Neutrophil (primary cell): ENCODE results near the gene LUC7L3.

Experiments
- H3K27ac ChIP-seq: fragments of 200-600 bp; sonication (generic); 2 replicates; pipeline ENCODE4 v1.5.1; 2016; ENCODE audit warnings: mild to moderate bottlenecking, moderate library complexity
- H3K27me3 ChIP-seq: fragments of 200-600 bp; sonication (generic); 2 replicates; pipeline ENCODE4 v1.6.0; 2016; ENCODE audit warnings: mild to moderate bottlenecking
- H3K36me3 ChIP-seq: fragments of 200-600 bp; sonication (generic); 2 replicates; pipeline ENCODE4 v1.5.1; 2017
- H3K4me1 ChIP-seq, 2 experiments: fragments of 200-600 bp in 1 of 2; sonication (generic) in 1 of 2; 1 replicate in 1 of 2; 2 replicates in 1 of 2; pipeline versions ENCODE4 v1.5.1 to v1.6.1; 2013 to 2016; ENCODE audit warnings: low read depth in 1 of 2, low read length in 1 of 2, mild to moderate bottlenecking in 1 of 2, moderate library complexity in 1 of 2; ENCODE audit not compliant: control insufficient read depth in 1 of 2, insufficient read depth in 1 of 2
- H3K4me3 ChIP-seq, 2 experiments: fragments of 200-600 bp in 1 of 2; sonication (generic) in 1 of 2; 1 replicate in 1 of 2; 2 replicates in 1 of 2; pipeline ENCODE4 v1.5.1; 2013 to 2016; ENCODE audit warnings: low read depth in 1 of 2, low read length in 1 of 2, mild to moderate bottlenecking in 1 of 2, moderate library complexity in 1 of 2
- H3K9me3 ChIP-seq: fragments of 200-600 bp; sonication (generic); 2 replicates; pipeline ENCODE4 v1.5.1; 2016
- CTCF ChIP-seq: fragments of 200-600 bp; sonication (generic); IDR thresholded peaks from 2 replicates; pipeline ENCODE4 v1.5.1; 2016; ENCODE audit warnings: antibody characterized with exemption

Gene LUC7L3

DNA sequence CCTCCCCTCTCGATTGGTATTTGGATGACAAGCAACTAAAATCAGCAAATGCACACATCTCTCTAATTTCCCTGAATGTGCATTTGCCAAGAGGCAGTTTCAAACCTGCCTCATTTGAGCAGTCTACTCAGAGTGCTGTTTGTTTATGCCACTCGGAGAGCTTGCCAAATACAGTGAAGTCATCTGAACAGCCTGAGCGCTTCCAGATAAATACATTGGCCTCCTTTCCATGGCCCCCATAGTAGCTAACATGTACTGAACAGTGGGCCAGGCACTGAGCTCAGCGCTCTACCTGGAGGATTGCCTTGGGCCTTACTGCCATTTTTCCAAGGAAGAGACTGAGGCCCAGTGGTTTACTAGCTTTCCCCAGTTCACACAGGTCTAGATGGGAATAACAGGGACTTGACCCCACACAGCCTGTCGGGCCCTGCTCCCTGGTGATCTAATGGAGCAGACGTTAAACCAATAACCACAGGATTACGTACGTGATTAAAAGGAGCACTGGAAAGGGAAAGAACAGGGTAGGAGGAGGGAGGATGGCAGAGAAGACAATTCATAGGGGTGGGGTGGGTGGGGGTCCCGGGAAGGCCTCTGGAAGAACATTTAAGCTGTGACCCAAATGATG is 66.7 kb downstream of the LUC7L3 start:
- H3K27ac ChIP-seq: no peak overlapping the region
- no peaks in the 10 kb centered on the region for H3K36me3 ChIP-seq
- peaks cover 9 to 10% of the 10 kb centered on the region in 2 experiments for H3K4me1 ChIP-seq
- H3K4me3 ChIP-seq: no peak overlapping the region
- H3K9me3 ChIP-seq: no peaks in the 10 kb centered on the region
- TF ChIP-seq CTCF: no peak
- peaks cover 10% of the 10 kb centered on the region for H3K27me3 ChIP-seq

GRCh38 chr17:50787106-50787505 is 67.7 kb downstream of the LUC7L3 start:
- Histone ChIP-seq H3K27me3 (no peaks in the 10 kb centered on the region), H3K27ac (no peak overlapping the region), H3K4me3 (no peak overlapping the region), H3K9me3 (no peaks in the 10 kb centered on the region), H3K36me3 (no peaks in the 10 kb centered on the region), H3K4me1 (peaks cover 9 to 10% of the 10 kb centered on the region in 2 experiments)
- no peak for TF ChIP-seq CTCF

GRCh38 chr17:50790618-50791017 is 71.2 kb downstream of the LUC7L3 start:
- TF ChIP-seq CTCF: no peak
- Histone ChIP-seq H3K4me3 (no peak overlapping the region), H3K27me3 (no peaks in the 10 kb centered on the region), H3K9me3 (no peaks in the 10 kb centered on the region), H3K27ac (peak overlapping the region; percentile 18), H3K4me1 (peaks cover 22 to 24% of the 10 kb centered on the region in 2 experiments), H3K36me3 (no peaks in the 10 kb centered on the region)

DNA sequence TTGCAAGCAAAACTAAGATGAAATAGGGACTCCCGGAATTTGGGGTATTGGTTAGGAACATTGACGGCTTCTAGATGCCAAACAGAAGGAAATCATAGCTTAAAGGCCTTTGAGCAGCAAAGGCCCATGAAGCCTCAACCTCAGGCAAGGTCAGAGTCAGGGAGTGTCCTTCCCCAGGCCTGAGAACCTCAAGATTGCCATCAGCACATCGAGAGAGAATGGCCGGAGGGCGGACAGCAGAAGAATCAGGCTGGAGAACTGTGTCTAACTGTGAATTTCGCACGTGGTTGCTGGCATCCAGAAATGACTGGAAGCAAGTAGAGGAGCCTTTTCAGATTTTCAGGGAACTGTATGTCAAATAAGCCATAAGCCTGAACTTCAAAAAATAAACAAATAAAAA is 72.7 kb downstream of the LUC7L3 start:
- no peak for TF ChIP-seq CTCF
- Histone ChIP-seq H3K9me3 (no peaks in the 10 kb centered on the region), H3K4me3 (no peak overlapping the region), H3K27ac (no peak overlapping the region), H3K36me3 (no peaks in the 10 kb centered on the region), H3K27me3 (no peaks in the 10 kb centered on the region), H3K4me1 (peaks cover 22 to 24% of the 10 kb centered on the region in 2 experiments)

DNA sequence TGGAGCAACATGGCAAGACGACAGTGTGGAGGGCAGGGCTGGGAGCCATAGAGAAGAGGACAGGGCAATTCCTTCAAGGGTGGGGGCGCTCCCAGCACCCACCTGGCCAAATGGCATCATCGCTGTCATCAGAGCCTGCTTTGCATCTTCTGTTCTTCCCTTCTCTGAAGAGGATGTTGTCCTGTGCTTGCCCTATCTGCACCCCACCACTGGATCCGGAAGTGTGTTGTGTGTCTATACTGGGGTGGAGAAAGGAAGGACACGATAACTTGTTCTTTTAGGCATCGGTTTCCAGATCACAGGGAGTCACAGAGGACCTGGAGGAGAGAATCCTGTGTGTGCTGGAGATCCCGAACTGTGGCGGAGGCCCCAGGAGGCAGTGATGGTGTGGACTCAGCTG is 73.6 kb downstream of the LUC7L3 start:
- Histone ChIP-seq H3K4me3 (no peak overlapping the region), H3K36me3 (no peaks in the 10 kb centered on the region)
- TF ChIP-seq CTCF: no peak

More for the DNA sequence above, 73.6 kb downstream of the LUC7L3 start:
- peaks cover 22 to 24% of the 10 kb centered on the region in 2 experiments for H3K4me1 ChIP-seq
- H3K9me3 ChIP-seq: no peaks in the 10 kb centered on the region
- H3K27ac ChIP-seq: peak overlapping the region; percentile 66
- no peaks in the 10 kb centered on the region for H3K27me3 ChIP-seq
